ENCODE results near the gene RPAP3. TPM values are rescaled to one million over a fixed set of nuclear protein-coding genes. Genes with fewer than 3 reads are reported as not detected.

RPAP3 gene
- total RNA-seq, 1 donor from 2014 or later, result 7.6 TPM

GRCh38 chr12:47730341-47730744 lies 24.5 kb upstream of the RPAP3 start:
- Histone ChIP-seq H3K4me3 (ENCODE audit: low read depth, low read length) (no peak overlapping the region), H3K27me3 (ENCODE audit: control insufficient read depth, insufficient read depth, low read length) (no peaks in the 10 kb centered on the region), H3K36me3 (ENCODE audit: control insufficient read depth, insufficient read depth, low read length) (no peaks in the 10 kb centered on the region)
- FAIRE-seq (no peak), DNase-seq (ENCODE audit: low read depth) (no peak)
- TF ChIP-seq, protein P1, sequence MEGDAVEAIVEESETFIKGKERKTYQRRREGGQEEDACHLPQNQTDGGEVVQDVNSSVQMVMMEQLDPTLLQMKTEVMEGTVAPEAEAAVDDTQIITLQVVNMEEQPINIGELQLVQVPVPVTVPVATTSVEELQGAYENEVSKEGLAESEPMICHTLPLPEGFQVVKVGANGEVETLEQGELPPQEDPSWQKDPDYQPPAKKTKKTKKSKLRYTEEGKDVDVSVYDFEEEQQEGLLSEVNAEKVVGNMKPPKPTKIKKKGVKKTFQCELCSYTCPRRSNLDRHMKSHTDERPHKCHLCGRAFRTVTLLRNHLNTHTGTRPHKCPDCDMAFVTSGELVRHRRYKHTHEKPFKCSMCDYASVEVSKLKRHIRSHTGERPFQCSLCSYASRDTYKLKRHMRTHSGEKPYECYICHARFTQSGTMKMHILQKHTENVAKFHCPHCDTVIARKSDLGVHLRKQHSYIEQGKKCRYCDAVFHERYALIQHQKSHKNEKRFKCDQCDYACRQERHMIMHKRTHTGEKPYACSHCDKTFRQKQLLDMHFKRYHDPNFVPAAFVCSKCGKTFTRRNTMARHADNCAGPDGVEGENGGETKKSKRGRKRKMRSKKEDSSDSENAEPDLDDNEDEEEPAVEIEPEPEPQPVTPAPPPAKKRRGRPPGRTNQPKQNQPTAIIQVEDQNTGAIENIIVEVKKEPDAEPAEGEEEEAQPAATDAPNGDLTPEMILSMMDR (IDR thresholded peaks at IDR 0.05; ENCODE audit: insufficient read depth, low read length, severe bottlenecking), result no peak

GRCh38 chr12:47729233-47729632 lies 23.4 kb upstream of the RPAP3 start:
- TF ChIP-seq, protein P1 (IDR thresholded peaks at IDR 0.05; ENCODE audit: insufficient read depth, low read length, severe bottlenecking), result no peak
- DNase-seq (ENCODE audit: low read depth), result no peak

GRCh38 chr12:47725893-47726292 lies 20.1 kb upstream of the RPAP3 start:
- no peaks in the 10 kb centered on the region for H3K36me3 ChIP-seq (ENCODE audit: control insufficient read depth, insufficient read depth, low read length)
- TF ChIP-seq, protein P1 (IDR thresholded peaks at IDR 0.05; ENCODE audit: insufficient read depth, low read length, severe bottlenecking), result no peak
- H3K4me3 ChIP-seq (ENCODE audit: low read depth, low read length), result no peak overlapping the region
- FAIRE-seq, result no peak
- no peaks in the 10 kb centered on the region for H3K27me3 ChIP-seq (ENCODE audit: control insufficient read depth, insufficient read depth, low read length)
- DNase-seq (ENCODE audit: low read depth), result peak; percentile 35

More at GRCh38 chr12:47729233-47729632, 23.4 kb upstream of the RPAP3 start:
- no peaks in the 10 kb centered on the region for H3K27me3 ChIP-seq (ENCODE audit: control insufficient read depth, insufficient read depth, low read length)
- H3K36me3 ChIP-seq (ENCODE audit: control insufficient read depth, insufficient read depth, low read length), result no peaks in the 10 kb centered on the region
- no peak overlapping the region for H3K4me3 ChIP-seq (ENCODE audit: low read depth, low read length)
- FAIRE-seq, result no peak

DNA sequence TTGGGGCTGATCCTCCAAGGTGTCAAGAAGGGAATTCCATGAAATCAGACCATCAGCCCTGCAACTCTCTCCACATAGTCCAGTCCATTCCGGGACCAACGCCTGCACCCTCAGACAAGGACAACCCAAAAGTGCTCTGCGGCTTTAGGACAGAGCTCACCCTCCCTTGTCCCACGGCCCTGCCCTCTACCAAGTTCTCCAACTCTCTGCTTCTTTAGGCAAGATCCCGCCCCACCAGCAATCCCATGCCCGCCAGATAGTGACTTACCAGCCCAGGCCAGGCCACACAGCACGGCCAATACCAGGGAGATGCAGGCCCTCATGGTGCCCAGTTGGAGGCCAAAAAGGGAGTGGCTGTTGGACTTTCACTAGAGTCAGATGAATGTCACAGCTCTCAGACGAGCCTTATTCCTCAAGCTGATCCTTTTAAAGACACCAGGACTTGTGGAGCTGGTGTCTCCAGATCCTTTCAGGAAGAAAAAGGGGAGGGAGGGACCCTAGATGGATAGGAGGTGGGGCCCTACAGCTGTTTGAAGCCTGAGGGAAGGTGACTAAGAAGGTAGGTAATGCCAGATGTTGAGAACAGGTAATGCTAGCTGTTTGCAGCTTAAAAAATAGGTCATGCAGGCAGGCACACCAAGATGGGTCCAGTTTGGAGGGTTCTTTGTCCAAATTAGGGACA lies 19.4 kb upstream of the RPAP3 start, which contains the start of gene ENDOU:
Gene ENDOU (minus strand): TSS at position 400 of the 682 bp plus-strand sequence. CDS start 77 bp downstream, at position 323.
- TF ChIP-seq, protein P1 (IDR thresholded peaks at IDR 0.05; ENCODE audit: insufficient read depth, low read length, severe bottlenecking), result no peak
- no peaks in the 10 kb centered on the region for H3K36me3 ChIP-seq (ENCODE audit: control insufficient read depth, insufficient read depth, low read length)
- FAIRE-seq (peak; percentile 85), DNase-seq (ENCODE audit: low read depth) (peak; percentile 50)
- H3K27me3 ChIP-seq (ENCODE audit: control insufficient read depth, insufficient read depth, low read length), result no peaks in the 10 kb centered on the region
- no peak within 1 kb of the TSS for H3K4me3 ChIP-seq (ENCODE audit: low read depth, low read length)

- Histone ChIP-seq H3K36me3 (ENCODE audit: control insufficient read depth, insufficient read depth, low read length) (no peaks in the 10 kb centered on the region), H3K4me3 (ENCODE audit: low read depth, low read length) (no peak overlapping the region), H3K27me3 (ENCODE audit: control insufficient read depth, insufficient read depth, low read length) (no peaks in the 10 kb centered on the region)
- FAIRE-seq (peak; percentile 23), DNase-seq (ENCODE audit: low read depth) (peak; percentile 34)
- TF ChIP-seq, protein P1 (IDR thresholded peaks at IDR 0.05; ENCODE audit: insufficient read depth, low read length, severe bottlenecking), result no peak
Observed at GRCh38 chr12:47722941-47723631, 17.3 kb upstream of the RPAP3 start.
